ENCODE data around the gene MYADML2. TPM values are rescaled to one million over a fixed set of nuclear protein-coding genes. Genes with fewer than 3 reads are reported as not detected.

MYADML2 gene
- total RNA-seq, 2 experiments from 2014 or later = not detected

- no peak for DNase-seq
- no peaks in the 10 kb centered on the region for H3K27me3 ChIP-seq (ENCODE audit: control insufficient read depth in 1 of 2, insufficient read depth in 2 of 2, low read length in 2 of 2)
- peak overlapping the region in 1 of 2 donors; percentile 2 for H3K27ac ChIP-seq (ENCODE audit: low read depth in 1 of 2, low read length in 2 of 2)
- H3K27ac Mint-ChIP-seq = peak overlapping the region; percentile 87
- no peaks in the 10 kb centered on the region for H3K9me3 Mint-ChIP-seq
- intact Hi-C loops (cut with DNase I, micrococcal nuclease) = loop anchor here in 1 of 2 experiments (1.0 to 10.0 kb wide), 2 partner anchors 9 to 156 kb away; partner anchors contain the start of gene ASPSCR1
- no peaks in the 10 kb centered on the region for H3K36me3 ChIP-seq (ENCODE audit: insufficient read depth, low read length)
- H3K4me3 Mint-ChIP-seq = peak overlapping the region; percentile 78
- peak overlapping the region; percentile 51 for H3K4me3 ChIP-seq (ENCODE audit: low read length)
- peaks cover 5% of the 10 kb centered on the region for H3K27me3 Mint-ChIP-seq
- ATAC-seq (ENCODE audit: poor library complexity) = no peak
- H3K36me3 Mint-ChIP-seq (ENCODE audit: low read depth) = no peaks in the 10 kb centered on the region
- H3K9me3 ChIP-seq (ENCODE audit: control insufficient read depth in 1 of 2, insufficient read depth in 1 of 2, low read length in 2 of 2) = peaks cover 0 to 4% of the 10 kb centered on the region in 2 experiments
- ChIA-PET CTCF (interaction anchor here (0.9 to 2.2 kb wide), 4 partner anchors 8 to 69 kb away, joined by 4 to 16 read pairs (median 6); partner anchors contain the start of genes ASPSCR1 and DCXR), POLR2A (interaction anchor here (0.9 to 3.1 kb wide), 7 partner anchors 9 to 98 kb away, joined by 3 to 26 read pairs (median 6); partner anchors contain the start of genes ARHGDIA, ASPSCR1, CENPX and DCXR)
- TF ChIP-seq CTCF (IDR thresholded peaks at IDR 0.05) = no peak
- peaks cover 32% of the 10 kb centered on the region for H3K4me1 ChIP-seq (ENCODE audit: insufficient read depth, low read length)
- H3K4me1 Mint-ChIP-seq (ENCODE audit: low read depth) = peaks cover 15% of the 10 kb centered on the region
Measured at GRCh38 chr17:81968396-81968745, 21.3 kb upstream of the MYADML2 start.

- Histone ChIP-seq H3K27ac (ENCODE audit: low read depth in 1 of 2, low read length in 2 of 2) (peak overlapping the region in 1 of 2 donors; percentile 65), H3K27me3 (ENCODE audit: control insufficient read depth in 1 of 2, insufficient read depth in 2 of 2, low read length in 2 of 2) (peaks cover 0 to under 1% of the 10 kb centered on the region in 2 experiments), H3K4me1 (ENCODE audit: insufficient read depth, low read length) (peaks cover 32% of the 10 kb centered on the region), H3K9me3 (ENCODE audit: control insufficient read depth in 1 of 2, insufficient read depth in 1 of 2, low read length in 2 of 2) (peaks cover 0 to 2% of the 10 kb centered on the region in 2 experiments), H3K36me3 (ENCODE audit: insufficient read depth, low read length) (no peaks in the 10 kb centered on the region), H3K4me3 (ENCODE audit: low read length) (peak overlapping the region; percentile 51)
- no peaks in the 10 kb centered on the region for H3K9me3 Mint-ChIP-seq
- H3K4me1 Mint-ChIP-seq (ENCODE audit: low read depth) = peaks cover 15% of the 10 kb centered on the region
- H3K27ac Mint-ChIP-seq = peak overlapping the region; percentile 87
- TF ChIP-seq CTCF (IDR thresholded peaks at IDR 0.05) = no peak
- H3K36me3 Mint-ChIP-seq (ENCODE audit: low read depth) = no peaks in the 10 kb centered on the region
- H3K4me3 Mint-ChIP-seq = peak overlapping the region; percentile 78
- ChIA-PET CTCF (interaction anchor here (0.9 to 2.2 kb wide), 5 partner anchors 8 to 70 kb away, joined by 3 to 16 read pairs (median 5); partner anchors contain the start of genes ASPSCR1 and DCXR), POLR2A (interaction anchor here (0.8 to 3.1 kb wide), 8 partner anchors 8 to 97 kb away, joined by 3 to 26 read pairs (median 4); partner anchors contain the start of genes ARHGDIA, ASPSCR1, CENPX and DCXR)
- H3K27me3 Mint-ChIP-seq = peaks cover 5% of the 10 kb centered on the region
- intact Hi-C loops (cut with DNase I, micrococcal nuclease) = loop anchor here in 1 of 2 experiments (1.0 to 10.0 kb wide), 2 partner anchors 10 to 157 kb away; partner anchors contain the start of gene ASPSCR1
- peak; percentile 79 to 94 (median 88) for DNase-seq
- peak; percentile 95 for ATAC-seq (ENCODE audit: poor library complexity)
Measured at GRCh38 chr17:81967533-81968395, 20.7 kb upstream of the MYADML2 start.

GRCh38 chr17:81967244-81967532 is 20.2 kb upstream of the MYADML2 start:
- peaks cover 5 to 7% of the 10 kb centered on the region in 2 experiments for H3K27me3 ChIP-seq (ENCODE audit: control insufficient read depth in 1 of 2, insufficient read depth in 2 of 2, low read length in 2 of 2)
- no peak for ATAC-seq (ENCODE audit: poor library complexity)
- Mint-ChIP-seq H3K36me3 (ENCODE audit: low read depth) (no peaks in the 10 kb centered on the region), H3K4me1 (ENCODE audit: low read depth) (peaks cover 15% of the 10 kb centered on the region), H3K27ac (no peak overlapping the region), H3K9me3 (no peaks in the 10 kb centered on the region), H3K4me3 (no peak overlapping the region), H3K27me3 (peaks cover 5% of the 10 kb centered on the region)
- peaks cover 0 to 4% of the 10 kb centered on the region in 2 experiments for H3K9me3 ChIP-seq (ENCODE audit: control insufficient read depth in 1 of 2, insufficient read depth in 1 of 2, low read length in 2 of 2)
- ChIA-PET CTCF (interaction anchor here (1.0 to 2.2 kb wide), 3 partner anchors 8 to 53 kb away, joined by 3 to 16 read pairs (median 4); partner anchors contain the start of gene ASPSCR1), POLR2A (interaction anchor here (0.8 to 3.1 kb wide), 6 partner anchors 8 to 70 kb away, joined by 3 to 26 read pairs (median 6); partner anchors contain the start of genes ASPSCR1, CENPX, DCXR and LRRC45)
- peak overlapping the region; percentile 51 for H3K4me3 ChIP-seq (ENCODE audit: low read length)
- peak overlapping the region in 1 of 2 donors; percentile 65 for H3K27ac ChIP-seq (ENCODE audit: low read depth in 1 of 2, low read length in 2 of 2)
- DNase-seq = no peak
- intact Hi-C loops (cut with DNase I, micrococcal nuclease) = loop anchor here in 1 of 2 experiments (10.0 kb wide), 1 partner anchor 158 kb away; no protein-coding TSS in a partner anchor
- H3K36me3 ChIP-seq (ENCODE audit: insufficient read depth, low read length) = no peaks in the 10 kb centered on the region
- H3K4me1 ChIP-seq (ENCODE audit: insufficient read depth, low read length) = peaks cover 32% of the 10 kb centered on the region
- TF ChIP-seq CTCF (IDR thresholded peaks at IDR 0.05) = no peak

All from CD4-positive, alpha-beta T cell (primary cell).